Measurements from ENCODE around the gene ILF2.

The ILF2 gene

DNA sequence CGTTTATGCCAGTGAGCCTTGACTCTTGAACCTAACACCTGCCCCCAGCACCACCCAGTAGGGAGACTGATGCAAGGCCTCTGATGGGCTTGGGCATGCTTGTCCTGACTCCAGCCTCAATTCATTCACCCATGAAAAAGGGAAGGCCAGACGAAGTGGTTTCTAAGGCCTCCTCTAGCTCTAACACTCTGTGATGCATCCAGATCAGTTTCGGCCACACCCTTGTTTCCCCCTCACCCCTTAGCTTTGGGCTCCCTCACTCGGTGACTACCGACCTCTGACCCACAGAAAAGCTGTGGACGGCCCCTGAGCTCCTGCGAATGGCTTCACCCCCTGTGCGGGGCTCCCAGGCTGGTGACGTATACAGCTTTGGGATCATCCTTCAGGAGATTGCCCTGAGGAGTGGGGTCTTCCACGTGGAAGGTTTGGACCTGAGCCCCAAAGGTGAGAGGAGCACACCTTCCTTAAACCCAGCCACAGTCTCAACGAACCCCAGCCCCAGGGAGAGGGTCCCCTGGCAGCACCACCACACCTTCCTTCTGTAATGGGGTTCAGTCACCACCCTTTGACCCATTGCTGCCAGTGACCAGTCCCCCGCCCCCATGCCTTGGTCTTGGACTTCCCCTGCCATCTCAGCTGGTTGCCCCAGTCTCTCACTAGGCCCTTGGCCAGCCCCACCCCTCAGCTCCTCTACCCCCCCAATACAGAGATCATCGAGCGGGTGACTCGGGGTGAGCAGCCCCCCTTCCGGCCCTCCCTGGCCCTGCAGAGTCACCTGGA is 16.7 kb upstream of the ILF2 start:
- TF ChIP-seq NFIC (IDR thresholded peaks at IDR 0.05) (no peak), TEAD4 (IDR thresholded peaks at IDR 0.05) (no peak), CEBPB (IDR thresholded peaks at IDR 0.05) (no peak), MAX (IDR thresholded peaks at IDR 0.05) (no peak), RAD21 (IDR thresholded peaks at IDR 0.05; ENCODE audit: low read depth) (no peak), CREB1 (IDR thresholded peaks at IDR 0.05; ENCODE audit: low read depth) (no peak), FOXM1 (IDR thresholded peaks at IDR 0.05; ENCODE audit: borderline replicate concordance, low read depth) (no peak), USF1 (IDR thresholded peaks at IDR 0.05) (no peak), EGR1 (IDR thresholded peaks at IDR 0.05) (no peak), EP300 (IDR thresholded peaks at IDR 0.05; ENCODE audit: borderline replicate concordance) (no peak), TAF1 (IDR thresholded peaks at IDR 0.05; ENCODE audit: low read depth) (no peak), YY1 (IDR thresholded peaks at IDR 0.05; ENCODE audit: low read depth) (no peak), TCF12 (IDR thresholded peaks at IDR 0.05; ENCODE audit: low read depth) (no peak), ZBTB7A (IDR thresholded peaks at IDR 0.05; ENCODE audit: low read depth) (no peak)
- TF ChIP-seq, protein P1, sequence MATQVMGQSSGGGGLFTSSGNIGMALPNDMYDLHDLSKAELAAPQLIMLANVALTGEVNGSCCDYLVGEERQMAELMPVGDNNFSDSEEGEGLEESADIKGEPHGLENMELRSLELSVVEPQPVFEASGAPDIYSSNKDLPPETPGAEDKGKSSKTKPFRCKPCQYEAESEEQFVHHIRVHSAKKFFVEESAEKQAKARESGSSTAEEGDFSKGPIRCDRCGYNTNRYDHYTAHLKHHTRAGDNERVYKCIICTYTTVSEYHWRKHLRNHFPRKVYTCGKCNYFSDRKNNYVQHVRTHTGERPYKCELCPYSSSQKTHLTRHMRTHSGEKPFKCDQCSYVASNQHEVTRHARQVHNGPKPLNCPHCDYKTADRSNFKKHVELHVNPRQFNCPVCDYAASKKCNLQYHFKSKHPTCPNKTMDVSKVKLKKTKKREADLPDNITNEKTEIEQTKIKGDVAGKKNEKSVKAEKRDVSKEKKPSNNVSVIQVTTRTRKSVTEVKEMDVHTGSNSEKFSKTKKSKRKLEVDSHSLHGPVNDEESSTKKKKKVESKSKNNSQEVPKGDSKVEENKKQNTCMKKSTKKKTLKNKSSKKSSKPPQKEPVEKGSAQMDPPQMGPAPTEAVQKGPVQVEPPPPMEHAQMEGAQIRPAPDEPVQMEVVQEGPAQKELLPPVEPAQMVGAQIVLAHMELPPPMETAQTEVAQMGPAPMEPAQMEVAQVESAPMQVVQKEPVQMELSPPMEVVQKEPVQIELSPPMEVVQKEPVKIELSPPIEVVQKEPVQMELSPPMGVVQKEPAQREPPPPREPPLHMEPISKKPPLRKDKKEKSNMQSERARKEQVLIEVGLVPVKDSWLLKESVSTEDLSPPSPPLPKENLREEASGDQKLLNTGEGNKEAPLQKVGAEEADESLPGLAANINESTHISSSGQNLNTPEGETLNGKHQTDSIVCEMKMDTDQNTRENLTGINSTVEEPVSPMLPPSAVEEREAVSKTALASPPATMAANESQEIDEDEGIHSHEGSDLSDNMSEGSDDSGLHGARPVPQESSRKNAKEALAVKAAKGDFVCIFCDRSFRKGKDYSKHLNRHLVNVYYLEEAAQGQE (IDR thresholded peaks at IDR 0.05; ENCODE audit: low read depth): no peak

DNA sequence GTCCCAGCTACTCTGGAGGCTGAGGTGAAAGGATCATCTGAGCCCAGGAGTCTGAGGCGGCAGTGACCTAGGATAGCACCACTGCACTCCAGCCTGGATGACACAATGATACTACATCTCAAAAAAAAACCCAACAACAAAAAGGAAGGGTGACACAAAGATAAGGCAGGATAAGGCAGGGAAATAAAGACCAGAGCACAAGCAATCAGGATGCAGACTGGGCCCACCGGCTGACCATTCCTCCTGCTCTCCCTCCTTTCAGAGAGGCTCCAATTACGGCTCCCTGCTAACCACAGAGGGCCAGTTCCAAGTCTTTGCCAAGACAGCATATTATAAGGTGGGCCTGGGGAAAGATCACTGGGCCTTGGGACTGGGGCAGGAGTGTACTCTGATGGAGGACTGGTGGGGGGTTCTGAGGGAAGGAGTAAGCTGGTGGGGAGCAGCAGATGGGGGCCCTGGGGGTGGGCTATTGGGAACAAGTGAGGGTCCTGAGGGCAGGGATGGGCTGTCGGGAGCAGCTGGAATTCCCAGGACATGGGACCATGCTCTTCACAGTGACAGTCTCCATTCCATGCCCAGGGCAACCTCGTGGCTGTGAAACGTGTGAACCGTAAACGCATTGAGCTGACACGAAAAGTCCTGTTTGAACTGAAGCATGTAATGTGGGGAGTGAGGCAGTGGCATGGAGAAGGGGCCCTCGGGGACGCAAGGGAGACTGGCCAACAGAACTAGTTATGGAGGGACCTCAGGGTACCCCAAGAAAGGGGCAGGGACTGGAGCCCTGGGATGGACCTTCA is 14.9 kb upstream of the ILF2 start:
- TF ChIP-seq TCF12 (IDR thresholded peaks at IDR 0.05; ENCODE audit: low read depth) (no peak), YY1 (IDR thresholded peaks at IDR 0.05; ENCODE audit: low read depth) (no peak), USF1 (IDR thresholded peaks at IDR 0.05) (no peak), TEAD4 (IDR thresholded peaks at IDR 0.05) (no peak), ZBTB7A (IDR thresholded peaks at IDR 0.05; ENCODE audit: low read depth) (no peak)
- TF ChIP-seq, protein P1 (IDR thresholded peaks at IDR 0.05; ENCODE audit: low read depth): no peak

- TF ChIP-seq RAD21 (IDR thresholded peaks at IDR 0.05; ENCODE audit: low read depth): no peak
- TF ChIP-seq TEAD4 (IDR thresholded peaks at IDR 0.05): no peak
- TF ChIP-seq FOXM1 (IDR thresholded peaks at IDR 0.05; ENCODE audit: borderline replicate concordance, low read depth): no peak
- TF ChIP-seq CEBPB (IDR thresholded peaks at IDR 0.05): no peak
- no peak for TF ChIP-seq NFIC (IDR thresholded peaks at IDR 0.05)
- no peak for TF ChIP-seq CREB1 (IDR thresholded peaks at IDR 0.05; ENCODE audit: low read depth)
- TF ChIP-seq ZBTB7A (IDR thresholded peaks at IDR 0.05; ENCODE audit: low read depth): no peak
- no peak for TF ChIP-seq YY1 (IDR thresholded peaks at IDR 0.05; ENCODE audit: low read depth)
- TF ChIP-seq, protein P1 (IDR thresholded peaks at IDR 0.05; ENCODE audit: low read depth): no peak
- no peak for TF ChIP-seq USF1 (IDR thresholded peaks at IDR 0.05)
- TF ChIP-seq TCF12 (IDR thresholded peaks at IDR 0.05; ENCODE audit: low read depth): no peak
- no peak for TF ChIP-seq TAF1 (IDR thresholded peaks at IDR 0.05; ENCODE audit: low read depth)
- no peak for TF ChIP-seq EP300 (IDR thresholded peaks at IDR 0.05; ENCODE audit: borderline replicate concordance)
- TF ChIP-seq MAX (IDR thresholded peaks at IDR 0.05): no peak
- no peak for TF ChIP-seq EGR1 (IDR thresholded peaks at IDR 0.05)
Observed at GRCh38 chr1:153684892-153685291, 14.1 kb upstream of the ILF2 start.
